AG09309 (cell line): ENCODE measurements around the gene STRIP1.
"Not testable (repeated sequence)": the region's sequence is repeated elsewhere in the genome, so short reads cannot be mapped to it uniquely, and the experiment has no call there.

Source experiments
- DNase-seq: peaks from one replicate; pipeline ENCODE4 v3.0.0-alpha.2; 2010; ENCODE audit warnings: low read depth
- H3K4me3 ChIP-seq: 2 replicates; pipeline ENCODE4 v1.5.1; 2011; ENCODE audit warnings: mild to moderate bottlenecking, low read depth, low read length, moderate library complexity; ENCODE audit not compliant: control insufficient read depth
- TF ChIP-seq, protein P1 (sequence below): IDR thresholded peaks from 2 replicates; pipeline ENCODE4 v1.5.1; 2011; ENCODE audit warnings: mild to moderate bottlenecking, low read depth, low read length, inconsistent platforms; ENCODE audit not compliant: insufficient read depth, control insufficient read depth; ENCODE audit errors: missing control alignments

Gene STRIP1

DNA sequence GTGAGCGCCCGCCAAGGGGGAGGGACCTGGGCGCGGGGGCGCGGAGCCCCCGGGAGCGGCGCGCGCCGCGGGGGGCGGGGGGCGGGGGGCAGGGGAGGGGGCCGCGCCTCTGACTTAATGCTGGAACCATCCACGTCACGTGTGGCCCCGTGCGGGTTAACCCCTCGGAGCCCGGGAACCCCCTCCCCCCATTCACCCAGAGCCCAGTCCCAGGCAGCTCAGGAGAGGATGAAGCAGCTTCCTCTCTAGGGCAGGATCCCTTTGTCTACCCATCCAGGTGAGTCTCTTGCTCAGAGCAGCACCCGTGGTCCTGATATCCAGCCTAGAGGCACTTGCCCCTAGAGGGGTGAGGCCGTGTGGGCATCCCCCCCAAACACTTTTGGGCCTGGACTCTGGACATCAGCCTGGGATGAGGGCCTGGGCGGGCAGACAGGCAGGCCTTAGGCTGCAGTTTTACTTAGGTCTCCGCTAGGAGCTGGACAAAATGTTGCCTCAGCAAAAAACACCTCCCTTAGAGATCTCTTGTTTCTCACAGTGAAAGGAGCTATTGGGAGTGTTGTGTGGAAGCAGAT is 36.3 kb downstream of the STRIP1 start, which contains the start of gene ALX3:
ALX3 (minus strand) TSS at position 2 of the 572 bp plus-strand sequence. CDS start 60 bp downstream, outside the sequence.
- no peak within 1 kb of the TSS for H3K4me3 ChIP-seq
- TF ChIP-seq, protein P1, sequence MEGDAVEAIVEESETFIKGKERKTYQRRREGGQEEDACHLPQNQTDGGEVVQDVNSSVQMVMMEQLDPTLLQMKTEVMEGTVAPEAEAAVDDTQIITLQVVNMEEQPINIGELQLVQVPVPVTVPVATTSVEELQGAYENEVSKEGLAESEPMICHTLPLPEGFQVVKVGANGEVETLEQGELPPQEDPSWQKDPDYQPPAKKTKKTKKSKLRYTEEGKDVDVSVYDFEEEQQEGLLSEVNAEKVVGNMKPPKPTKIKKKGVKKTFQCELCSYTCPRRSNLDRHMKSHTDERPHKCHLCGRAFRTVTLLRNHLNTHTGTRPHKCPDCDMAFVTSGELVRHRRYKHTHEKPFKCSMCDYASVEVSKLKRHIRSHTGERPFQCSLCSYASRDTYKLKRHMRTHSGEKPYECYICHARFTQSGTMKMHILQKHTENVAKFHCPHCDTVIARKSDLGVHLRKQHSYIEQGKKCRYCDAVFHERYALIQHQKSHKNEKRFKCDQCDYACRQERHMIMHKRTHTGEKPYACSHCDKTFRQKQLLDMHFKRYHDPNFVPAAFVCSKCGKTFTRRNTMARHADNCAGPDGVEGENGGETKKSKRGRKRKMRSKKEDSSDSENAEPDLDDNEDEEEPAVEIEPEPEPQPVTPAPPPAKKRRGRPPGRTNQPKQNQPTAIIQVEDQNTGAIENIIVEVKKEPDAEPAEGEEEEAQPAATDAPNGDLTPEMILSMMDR = no peak
- no peak for DNase-seq

DNA sequence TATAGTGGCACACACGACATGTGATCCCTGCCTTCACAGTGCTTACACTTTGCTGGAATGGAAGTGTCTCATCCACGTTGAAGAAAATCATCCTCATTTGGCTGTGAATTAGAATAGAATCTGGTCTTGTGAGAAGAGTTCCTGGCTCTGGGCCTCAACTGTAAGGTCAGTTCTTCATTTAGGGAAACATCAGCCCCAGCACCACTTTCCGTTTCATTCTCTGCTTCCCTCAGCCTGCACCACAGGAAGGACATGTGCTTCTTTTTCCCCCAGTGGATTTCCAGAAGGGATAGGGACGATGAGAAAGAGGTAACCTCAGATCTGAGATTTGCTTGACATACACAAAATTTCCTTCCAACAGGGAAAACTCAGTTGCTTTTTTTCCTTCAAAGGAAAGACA is 39.7 kb downstream of the STRIP1 start:
- H3K4me3 ChIP-seq = no peak overlapping the region
- TF ChIP-seq, protein P1 = no peak
- DNase-seq = no peak

DNA sequence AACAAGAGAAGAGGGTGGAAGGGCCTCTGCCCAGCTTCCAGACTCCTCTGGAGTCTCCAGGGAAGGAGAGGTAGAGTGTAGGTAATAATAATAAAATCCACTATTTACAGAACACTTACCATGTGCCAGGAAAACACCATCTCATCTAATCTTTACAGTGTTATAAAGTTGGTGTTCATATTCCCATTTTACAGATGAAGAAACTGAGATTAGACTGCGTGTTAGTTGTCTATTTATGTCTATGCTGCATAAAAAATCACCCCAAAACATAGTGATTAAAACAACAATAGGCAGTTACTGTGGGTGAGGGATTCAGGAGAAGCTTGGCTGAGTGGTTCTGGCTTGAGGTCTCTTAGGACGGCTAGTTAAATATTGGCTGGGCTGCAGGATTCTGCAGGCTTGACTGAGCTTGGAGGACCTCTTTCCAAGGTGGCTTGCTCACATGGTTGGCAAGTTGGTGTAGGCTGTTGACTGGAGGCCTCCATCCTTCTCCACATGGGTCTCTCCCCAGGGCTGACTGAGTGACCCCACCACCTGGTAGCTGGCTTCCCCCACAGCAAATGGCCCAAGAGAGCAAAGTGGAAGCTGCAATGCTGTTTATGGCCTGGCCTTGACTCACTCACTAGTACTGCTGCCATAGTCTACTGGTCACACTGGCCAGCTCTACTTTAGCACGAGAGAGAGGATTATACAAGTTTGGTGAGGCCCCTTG is 42.5 kb downstream of the STRIP1 start:
- no peak for DNase-seq
- TF ChIP-seq, protein P1 = no peak
- H3K4me3 ChIP-seq = no peak overlapping the region

DNA sequence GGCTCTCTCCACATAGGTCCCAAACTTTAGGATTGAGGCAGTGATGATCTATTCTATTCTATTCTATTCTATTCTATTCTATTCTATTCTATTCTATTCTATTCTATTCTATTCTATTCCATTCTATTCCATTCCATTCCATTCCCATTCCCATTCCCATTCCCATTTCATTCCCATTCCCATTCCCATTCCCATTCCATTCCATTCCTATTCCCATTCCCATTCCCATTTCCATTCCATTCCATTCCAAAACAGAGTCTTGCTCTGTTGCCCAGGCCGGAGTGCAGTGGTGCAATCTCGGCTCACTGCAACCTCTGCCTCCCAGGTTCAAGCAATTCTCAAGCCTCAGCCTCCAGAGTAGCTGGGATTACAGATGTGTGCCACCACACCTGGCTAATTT is 45.6 kb downstream of the STRIP1 start:
- not testable (repeated sequence) for DNase-seq, H3K4me3 ChIP-seq

DNA sequence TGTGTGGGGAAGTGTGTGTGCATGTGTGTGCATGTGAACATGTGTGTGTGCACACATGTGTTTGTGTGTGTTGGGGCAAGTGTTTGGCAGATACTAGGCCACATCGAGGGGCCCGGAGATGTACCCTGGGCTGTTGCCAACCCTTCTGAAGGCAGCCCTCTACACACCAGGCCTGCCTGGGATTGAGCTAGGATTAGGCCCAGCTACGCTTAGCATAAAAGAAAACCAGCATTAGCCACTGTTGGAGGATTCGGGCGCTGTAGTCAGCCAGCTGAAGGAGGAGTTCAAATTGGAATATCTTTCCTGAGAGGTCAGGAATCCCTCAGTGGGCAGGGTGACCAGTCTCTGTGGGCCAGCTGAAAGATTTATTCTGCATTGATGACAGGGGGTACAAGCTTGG is 46.6 kb downstream of the STRIP1 start:
- TF ChIP-seq, protein P1 = no peak
- no peak for DNase-seq
- H3K4me3 ChIP-seq = no peak overlapping the region

DNA sequence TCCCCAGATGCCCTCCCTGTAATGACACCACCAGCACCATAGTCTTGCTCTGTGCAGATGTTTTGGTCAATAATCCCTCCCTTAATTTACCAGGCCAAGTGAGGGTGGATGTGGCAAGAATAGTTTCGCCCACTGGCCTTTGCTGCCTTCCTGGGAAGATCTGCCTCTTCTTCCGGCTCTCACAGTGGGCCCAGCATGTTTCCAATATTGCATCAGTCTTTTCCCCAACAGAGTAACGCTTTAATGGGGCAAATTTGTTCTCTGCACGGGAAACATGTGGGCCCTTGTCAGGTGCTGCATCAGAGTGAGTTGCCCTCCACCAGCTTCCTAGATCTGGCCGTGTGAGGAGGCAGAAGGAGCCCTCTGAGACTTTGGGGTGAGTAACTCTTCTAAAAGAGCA is 48.1 kb downstream of the STRIP1 start:
- H3K4me3 ChIP-seq = no peak overlapping the region
- no peak for DNase-seq
- TF ChIP-seq, protein P1 = no peak

DNA sequence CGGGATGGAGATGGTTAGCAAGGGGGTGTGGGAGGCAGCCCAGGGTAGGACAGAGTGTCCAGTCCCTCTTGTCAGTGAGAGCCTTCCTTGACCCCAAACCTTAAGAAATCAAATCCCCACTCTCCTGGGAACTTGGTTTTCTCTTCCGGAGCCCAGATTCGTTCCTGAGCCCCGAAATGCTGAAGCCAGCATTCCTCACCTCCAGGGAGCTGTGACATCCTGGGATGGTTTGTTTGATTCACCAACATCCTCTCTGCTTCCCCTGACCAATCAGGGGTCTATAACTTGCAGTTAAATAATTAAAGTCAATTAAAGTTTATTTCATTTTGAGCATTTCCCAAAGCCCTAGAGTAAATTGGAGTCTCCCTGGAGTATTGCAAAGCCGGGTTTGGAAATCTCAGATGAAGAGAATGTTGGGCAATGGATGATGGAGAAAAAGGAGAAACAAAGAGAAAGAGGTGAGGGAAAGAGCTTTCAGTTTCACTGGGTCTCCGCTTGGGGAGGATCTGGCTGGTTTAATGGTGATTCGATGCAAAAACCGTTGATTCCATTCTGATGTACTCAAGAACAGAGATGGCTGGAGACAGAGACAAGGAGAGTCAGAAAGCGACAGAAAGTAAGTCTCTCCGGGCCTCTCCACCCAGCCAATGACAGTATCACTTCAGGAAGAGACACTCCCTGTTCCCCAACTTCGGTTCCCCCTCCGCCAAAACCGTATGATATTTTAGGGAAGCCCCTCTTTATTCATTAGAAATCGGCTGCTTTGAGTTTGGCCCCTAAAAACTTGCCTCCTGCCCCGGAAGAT is 48.8 kb downstream of the STRIP1 start:
- DNase-seq = no peak
- TF ChIP-seq, protein P1 = no peak
- peak overlapping the region; percentile 44 for H3K4me3 ChIP-seq
